Activated effector memory CD4-positive, alpha-beta T cell treated with anti-CD3 and anti-CD28 coated beads, Interleukin-2, amount 50 U/mL, for 16 hours (primary cell): ENCODE measurements around the gene PARP9.
"Not testable (repeated sequence)": the region's sequence is repeated elsewhere in the genome, so short reads cannot be mapped to it uniquely, and the experiment has no call there.

Experiments
- DNase-seq: peaks from one replicate; pipeline ENCODE4 v3.0.0-alpha.2; 2020

The PARP9 gene

GRCh38 chr3:122516846-122517360 is 47.2 kb downstream of the PARP9 start:
- no peak for DNase-seq

GRCh38 chr3:122515870-122516269 is 48.2 kb downstream of the PARP9 start:
- no peak for DNase-seq

- DNase-seq: no peak
These were observed 49.1 kb downstream of the PARP9 start for GRCh38 chr3:122515020-122515468.

- peak; percentile 95 for DNase-seq
These were observed 49.7 kb downstream of the PARP9 start, which contains the start of gene KPNA1 for GRCh38 chr3:122514123-122515019. KPNA1 (minus strand) TSS chr3:122514939; CDS start chr3:122496565, 18,374 bp downstream.

- DNase-seq: no peak
These were observed 50.5 kb downstream of the PARP9 start for GRCh38 chr3:122513386-122514122.

- DNase-seq: no peak
These were observed 51.8 kb downstream of the PARP9 start for GRCh38 chr3:122512284-122512683.

DNA sequence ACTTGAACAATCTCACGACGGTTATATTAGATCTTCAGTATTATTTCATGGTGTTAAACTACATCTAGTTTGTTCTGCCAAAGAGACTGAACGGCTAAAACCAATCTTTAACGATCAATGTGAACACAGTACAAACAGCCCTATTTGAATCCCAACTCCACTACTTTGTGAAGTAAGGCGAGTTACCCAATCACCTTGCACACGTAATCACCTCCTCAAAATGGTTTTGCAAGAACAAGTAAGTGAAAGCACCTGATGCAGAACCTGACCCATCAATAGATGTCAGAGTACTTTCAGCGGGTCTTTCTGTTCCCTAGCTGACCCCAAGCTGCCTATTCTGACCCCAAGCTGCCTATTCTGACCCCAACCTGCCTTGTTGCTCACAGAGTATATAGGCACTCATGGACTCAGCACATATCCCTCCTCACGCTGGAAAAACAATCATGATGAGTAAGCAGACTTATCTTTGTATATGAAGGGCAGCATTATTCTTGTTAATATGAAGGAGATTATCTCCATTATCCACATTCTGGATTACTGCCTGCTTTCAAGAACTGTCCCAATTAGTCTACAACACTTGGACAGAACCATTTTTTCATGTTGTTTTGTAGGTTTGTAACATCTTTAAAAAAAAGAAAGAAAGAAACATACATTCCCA is 53.1 kb downstream of the PARP9 start:
- no peak for DNase-seq

DNA sequence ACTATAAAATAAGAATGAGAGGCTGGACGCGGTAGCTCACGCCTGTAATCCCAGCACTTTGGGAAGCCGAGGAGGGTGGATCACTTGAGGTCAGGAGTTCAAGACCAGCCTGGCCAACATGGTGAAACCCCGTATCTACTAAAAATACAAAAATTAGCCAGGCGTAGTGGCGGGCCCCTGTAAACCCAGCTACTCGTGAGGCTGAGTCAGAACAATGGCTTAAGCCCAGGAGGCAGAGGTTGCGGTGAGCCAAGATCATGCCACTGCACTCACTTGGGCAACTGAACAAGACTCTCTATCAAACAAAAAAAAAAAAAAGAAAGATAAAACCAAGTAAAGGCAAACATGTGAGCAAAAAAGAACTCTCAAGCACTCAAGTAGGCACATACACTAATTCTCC is 55.2 kb downstream of the PARP9 start:
- DNase-seq: not testable (repeated sequence)

DNA sequence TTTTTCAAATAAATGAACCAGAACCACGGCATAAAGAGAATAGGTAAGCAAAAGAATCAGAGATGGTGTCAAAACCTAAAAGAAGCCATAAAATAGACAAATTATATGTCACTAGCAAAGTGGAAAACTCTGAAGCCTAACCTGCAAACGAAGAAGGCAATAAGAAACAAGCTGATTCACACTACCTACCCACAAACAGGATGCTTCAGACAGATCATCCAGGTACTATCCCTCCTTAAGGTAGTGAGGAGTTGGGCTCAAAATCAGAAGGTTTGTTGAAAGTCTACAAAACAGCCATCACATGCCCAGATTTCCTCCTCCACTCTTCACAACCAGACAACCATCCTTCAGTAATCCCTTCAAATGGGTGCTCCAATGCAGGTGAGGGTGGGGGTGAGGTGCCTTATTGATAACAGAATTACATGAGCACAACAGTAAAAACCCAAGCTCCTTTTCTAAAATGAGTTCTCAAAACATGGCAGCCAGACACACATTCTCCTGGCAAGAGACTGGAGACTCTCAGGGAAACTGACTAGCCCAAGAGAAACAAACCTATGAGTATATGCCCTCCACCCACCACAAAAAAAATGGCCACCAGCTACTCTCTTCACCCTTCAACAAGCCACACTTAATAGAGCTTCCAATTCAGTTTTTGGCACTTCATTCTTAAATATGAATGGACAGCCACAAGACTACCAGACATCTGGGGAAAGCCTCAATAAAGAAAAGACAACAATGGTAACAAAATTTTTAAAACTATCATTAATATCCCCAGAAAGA is 55.8 kb downstream of the PARP9 start:
- no peak for DNase-seq

DNA sequence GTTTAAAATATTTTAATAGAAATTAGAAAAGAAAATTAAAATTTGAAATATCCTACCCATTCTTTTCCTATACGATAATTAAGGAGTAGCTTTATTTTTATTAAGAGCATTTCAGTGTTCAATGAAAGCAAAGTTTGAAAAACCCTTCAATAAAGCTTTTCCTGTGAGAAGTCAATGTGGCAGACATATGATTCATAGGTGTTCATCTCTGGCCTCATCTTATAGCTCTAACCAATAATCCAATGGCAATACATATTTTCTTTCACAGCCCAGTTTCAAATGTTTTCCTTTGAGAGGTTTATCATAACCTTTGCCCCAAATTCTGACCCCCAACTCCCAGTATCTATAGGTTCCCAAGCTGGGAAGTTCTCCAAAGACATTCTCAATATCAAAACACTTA is 57.6 kb downstream of the PARP9 start:
- no peak for DNase-seq

- DNase-seq: no peak
These were observed 58.4 kb downstream of the PARP9 start for GRCh38 chr3:122505676-122506075.

- DNase-seq: no peak
These were observed 61.2 kb downstream of the PARP9 start for GRCh38 chr3:122502941-122503340.

- no peak for DNase-seq
These were observed 62.0 kb downstream of the PARP9 start for GRCh38 chr3:122502139-122502538.

DNA sequence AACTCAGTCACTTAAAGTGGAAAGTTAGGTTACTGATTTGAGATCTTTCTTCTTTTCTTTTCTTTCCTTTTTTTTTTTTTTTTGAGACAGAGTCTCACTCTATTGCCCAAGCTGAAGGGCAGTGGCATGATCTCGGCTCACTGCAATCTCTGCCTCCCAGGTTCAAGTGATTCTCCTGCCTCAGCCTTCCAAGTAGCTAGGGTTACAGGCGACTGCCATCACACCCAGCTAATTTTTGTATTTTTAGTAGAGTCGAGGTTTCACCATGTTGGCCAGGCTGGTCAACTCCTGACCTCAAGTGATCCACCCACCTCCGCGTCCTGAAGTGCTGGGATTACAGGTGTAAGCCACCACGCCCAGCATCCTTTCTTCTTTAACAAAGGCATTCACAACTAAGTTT is 63.1 kb downstream of the PARP9 start:
- DNase-seq: not testable (repeated sequence)

DNA sequence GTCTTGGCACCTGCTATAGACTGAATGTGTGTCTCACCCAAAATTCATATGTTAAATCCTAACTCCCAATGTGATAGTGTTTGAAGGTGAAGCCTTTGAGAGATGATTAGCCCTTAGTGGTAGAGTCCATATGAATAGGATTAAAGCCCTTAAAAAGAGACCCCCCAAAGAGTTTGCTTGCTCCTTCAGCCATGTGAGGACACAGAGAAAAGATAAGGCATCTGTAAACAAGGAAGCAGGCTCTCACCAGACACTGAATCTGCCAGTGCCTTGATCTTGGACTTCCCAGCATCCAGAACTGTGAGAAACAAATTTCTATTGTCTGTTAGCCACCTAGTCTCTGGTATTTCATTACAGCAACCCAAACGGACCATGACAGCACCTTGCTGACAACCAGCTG is 65.9 kb downstream of the PARP9 start:
- DNase-seq: no peak

- DNase-seq: no peak
These were observed 66.7 kb downstream of the PARP9 start for GRCh38 chr3:122497425-122497824.

- no peak for DNase-seq
These were observed 67.6 kb downstream of the PARP9 start for GRCh38 chr3:122496508-122496907.

- no peak for DNase-seq
These were observed 70.8 kb downstream of the PARP9 start for GRCh38 chr3:122493296-122493695.

GRCh38 chr3:122488262-122488973 is 75.7 kb downstream of the PARP9 start:
- DNase-seq: no peak

DNA sequence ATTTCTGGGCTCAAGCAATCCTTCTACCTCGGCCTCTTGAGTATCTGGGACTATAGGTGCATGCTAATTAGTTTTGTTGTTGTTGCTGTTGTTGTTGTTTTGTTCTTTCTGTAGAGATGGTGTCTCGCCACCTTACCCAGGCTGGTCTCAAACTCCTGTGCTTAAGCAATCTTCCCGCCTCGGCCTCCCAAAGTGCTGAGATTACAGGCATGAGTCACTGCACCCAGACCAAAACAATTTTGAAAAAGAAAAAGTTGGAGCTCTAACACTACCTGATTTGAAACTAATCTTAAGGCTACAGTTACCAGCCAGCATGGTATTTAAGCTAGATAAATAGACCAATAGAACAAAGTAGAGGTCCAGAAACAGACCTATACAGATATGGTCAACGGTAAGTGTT is 79.1 kb downstream of the PARP9 start:
- DNase-seq: no peak

DNA sequence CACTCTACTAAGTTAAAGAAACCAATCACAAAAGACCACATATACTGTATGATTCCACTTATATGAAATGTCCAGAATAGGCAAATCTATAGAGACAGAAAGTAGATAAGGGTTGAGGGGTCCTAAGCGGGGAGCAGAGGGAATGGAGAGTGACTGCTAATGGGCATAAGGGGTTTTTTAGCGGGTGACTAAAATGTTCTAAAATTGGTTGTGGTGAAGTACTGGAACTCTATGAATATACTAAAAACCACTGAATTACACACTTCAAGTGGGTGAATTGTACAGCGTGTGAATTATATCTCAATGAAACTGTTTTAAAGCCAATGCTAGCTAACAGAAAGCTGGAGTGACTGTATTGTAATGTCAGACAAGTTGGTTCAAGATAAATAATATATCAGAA is 82.7 kb downstream of the PARP9 start:
- no peak for DNase-seq
